HFF-Myc (cell line): ENCODE data around the gene ATF6.

Experiments
- DNase-seq: peaks from one replicate; pipeline ENCODE4 v3.0.0-alpha.2; 2011; ENCODE audit warnings: low read depth; ENCODE audit errors: extremely low read depth
- H3K4me3 ChIP-seq: replicated peaks from 2 replicates; pipeline ENCODE4 v1.5.1; 2011; ENCODE audit warnings: low read depth, mild to moderate bottlenecking, control low read depth, low read length
- CTCF ChIP-seq: IDR thresholded peaks from 2 replicates; pipeline ENCODE4 v1.5.1; 2012; ENCODE audit warnings: mild to moderate bottlenecking, low read depth, low read length, control low read depth; ENCODE audit errors: missing control alignments

Gene ATF6

GRCh38 chr1:161771161-161771560, 5.0 kb downstream of the ATF6 start:
- TF ChIP-seq CTCF = no peak
- no peak for DNase-seq
- H3K4me3 ChIP-seq = no peak overlapping the region

DNA sequence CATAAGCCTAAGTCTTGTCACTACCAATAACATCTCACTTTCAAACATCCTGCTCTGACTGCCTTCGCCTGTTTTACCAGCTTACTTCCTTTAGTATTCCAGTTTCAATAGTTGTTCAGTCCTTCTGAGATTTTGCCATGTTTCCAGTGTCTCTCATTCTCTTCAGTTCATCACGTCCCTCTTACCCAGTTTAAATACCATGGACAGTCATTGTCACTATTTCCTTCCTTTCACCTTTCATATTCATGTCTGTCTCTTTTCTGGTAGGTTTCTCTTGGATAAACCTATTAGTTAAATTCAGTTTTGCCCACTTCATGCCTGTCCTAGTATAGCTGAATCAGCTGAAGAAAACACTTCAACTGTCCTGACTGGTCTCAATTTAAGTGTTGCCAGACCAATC, 5.9 kb downstream of the ATF6 start:
- no peak for TF ChIP-seq CTCF
- no peak overlapping the region for H3K4me3 ChIP-seq
- DNase-seq = no peak

DNA sequence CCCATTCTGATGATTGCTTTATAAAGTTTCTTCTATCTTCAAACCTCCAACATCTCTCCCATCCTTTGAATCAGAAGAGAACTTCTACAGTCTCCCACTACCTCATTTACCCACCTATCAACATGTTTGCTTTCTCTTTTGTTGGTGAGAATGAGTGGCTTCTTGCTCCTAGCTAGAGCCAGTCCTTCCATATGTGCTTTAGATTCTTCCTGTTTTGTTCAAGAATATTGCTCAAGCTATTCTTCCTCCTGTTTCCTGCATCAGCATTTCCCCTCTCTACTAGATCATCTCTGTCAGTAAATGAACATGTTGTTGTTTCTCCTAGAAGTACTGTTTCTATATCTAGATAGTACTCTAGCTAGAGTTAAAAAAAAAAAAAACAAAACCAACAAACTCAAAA, 6.3 kb downstream of the ATF6 start:
- no peak for DNase-seq
- no peak overlapping the region for H3K4me3 ChIP-seq
- no peak for TF ChIP-seq CTCF

DNA sequence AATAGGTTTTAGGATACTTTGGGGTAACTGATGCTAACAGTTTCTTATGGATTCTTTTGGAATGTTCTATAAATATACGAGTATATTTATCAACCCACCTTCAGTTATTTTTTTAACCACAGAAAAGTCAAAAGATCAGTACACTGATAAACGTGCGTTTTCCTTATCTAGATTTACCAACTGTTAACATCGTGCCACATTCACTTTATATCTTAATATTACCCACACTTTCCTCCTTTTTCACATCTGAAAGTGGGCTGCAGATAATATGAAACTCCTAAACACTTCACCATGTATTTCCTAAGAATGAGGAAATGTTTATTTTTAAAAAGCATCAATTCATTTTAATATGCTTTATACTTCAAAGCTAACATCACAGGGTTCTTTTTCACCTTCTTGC, 7.7 kb downstream of the ATF6 start:
- no peak for TF ChIP-seq CTCF
- no peak for DNase-seq
- no peak overlapping the region for H3K4me3 ChIP-seq

- no peak for TF ChIP-seq CTCF
- DNase-seq = no peak
- H3K4me3 ChIP-seq = no peak overlapping the region
These were observed 11.1 kb downstream of the ATF6 start for GRCh38 chr1:161777261-161777660.

- DNase-seq = no peak
- TF ChIP-seq CTCF = no peak
- H3K4me3 ChIP-seq = no peak overlapping the region
These were observed 12.4 kb downstream of the ATF6 start for GRCh38 chr1:161778522-161778921.

GRCh38 chr1:161779393-161779792, 13.3 kb downstream of the ATF6 start:
- no peak for DNase-seq
- no peak overlapping the region for H3K4me3 ChIP-seq
- TF ChIP-seq CTCF = no peak
